HFFc6 (cell line): Measurements from ENCODE around the gene ACY1. TPM values are rescaled to one million over a fixed set of nuclear protein-coding genes. Genes with fewer than 3 reads are reported as not detected.
"Not testable (repeated sequence)": the region's sequence is repeated elsewhere in the genome, so short reads cannot be mapped to it uniquely, and the experiment has no call there.

ENCODE experiments used
- DNase-seq: peaks from one replicate; pipeline ENCODE4 v3.0.0-alpha.2; 2018
- H3K27ac Mint-ChIP-seq: 2 replicates; pipeline ENCODE4 v1.8.0; 2020; ENCODE audit warnings: mild to moderate bottlenecking, mixed read lengths
- H3K27me3 Mint-ChIP-seq: 2 replicates; pipeline ENCODE4 v1.8.0; 2021; ENCODE audit warnings: mild to moderate bottlenecking, moderate library complexity, mixed read lengths; ENCODE audit not compliant: insufficient read depth
- H3K36me3 Mint-ChIP-seq: 2 replicates; pipeline ENCODE4 v1.8.0; 2021; ENCODE audit warnings: low read depth, mixed read lengths
- H3K4me1 Mint-ChIP-seq: 2 replicates; pipeline ENCODE4 v1.8.0; 2020; ENCODE audit warnings: low read depth, mixed read lengths
- H3K4me3 Mint-ChIP-seq: 2 replicates; pipeline ENCODE4 v1.8.0; 2020; ENCODE audit warnings: mild to moderate bottlenecking, moderate library complexity, mixed read lengths
- H3K9me3 Mint-ChIP-seq: 2 replicates; pipeline ENCODE4 v1.8.0; 2020; ENCODE audit warnings: mild to moderate bottlenecking, mixed read lengths
- total RNA-seq, 6 experiments: library from RNA; stranded (reverse); fragmentation: NEBNext Ultra II Directional; extraction: Animal tissue kit (Norgen Biotek cat#: 25700); gene quantifications; 2 replicates in 1 of 6; 3 replicates in 5 of 6; pipeline ENCODE4 v1.2.3, GENCODE V29; 2021
- TF ChIP-seq, protein P1 (sequence below): fragments of 200-600 bp; sonication (generic); IDR thresholded peaks from 2 replicates; pipeline ENCODE4 v1.5.0; 2021; ENCODE audit warnings: antibody characterized with exemption, mild to moderate bottlenecking

ACY1 gene
- total RNA-seq, 6 experiments from 2014 or later = 40.0 to 49.2 (median 41.5) TPM

DNA sequence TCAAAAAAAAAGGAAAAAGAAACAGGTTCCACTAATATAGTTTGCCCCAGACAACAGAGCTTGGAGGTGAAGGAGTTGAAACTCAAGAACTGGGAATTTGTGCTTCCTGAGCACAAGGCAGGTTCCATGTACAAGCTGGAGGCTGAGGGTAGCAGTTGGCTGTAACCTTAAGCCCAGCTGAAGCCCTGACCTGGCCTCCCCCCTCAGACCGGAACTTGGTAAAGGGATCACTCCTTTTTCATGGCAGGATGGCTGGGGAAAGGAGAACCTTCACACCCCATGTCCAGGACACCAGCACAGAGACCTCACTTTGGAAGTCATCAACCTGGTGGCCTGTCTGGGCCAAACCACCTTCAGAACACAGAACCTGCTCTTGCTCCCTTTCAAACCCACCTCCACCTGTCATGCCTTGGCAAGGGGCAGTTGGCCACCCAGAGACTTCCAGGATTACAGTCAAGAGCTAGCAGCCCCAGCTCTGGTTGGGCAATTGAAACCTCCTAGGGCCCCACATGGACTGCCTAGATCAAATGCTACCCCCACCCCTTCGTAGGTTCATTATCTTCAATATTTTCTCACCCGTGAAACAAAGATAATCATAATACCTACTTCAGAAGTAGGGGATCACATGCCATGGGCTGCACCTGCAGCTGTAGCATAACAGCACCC lies 8.8 kb downstream of the ACY1 start:
- H3K4me1 Mint-ChIP-seq = peaks cover 33% of the 10 kb centered on the region
- H3K27ac Mint-ChIP-seq = peak overlapping the region; percentile 50; the same call in 1 of the 2 replicates
- peaks cover 32% of the 10 kb centered on the region for H3K36me3 Mint-ChIP-seq
- TF ChIP-seq, protein P1, sequence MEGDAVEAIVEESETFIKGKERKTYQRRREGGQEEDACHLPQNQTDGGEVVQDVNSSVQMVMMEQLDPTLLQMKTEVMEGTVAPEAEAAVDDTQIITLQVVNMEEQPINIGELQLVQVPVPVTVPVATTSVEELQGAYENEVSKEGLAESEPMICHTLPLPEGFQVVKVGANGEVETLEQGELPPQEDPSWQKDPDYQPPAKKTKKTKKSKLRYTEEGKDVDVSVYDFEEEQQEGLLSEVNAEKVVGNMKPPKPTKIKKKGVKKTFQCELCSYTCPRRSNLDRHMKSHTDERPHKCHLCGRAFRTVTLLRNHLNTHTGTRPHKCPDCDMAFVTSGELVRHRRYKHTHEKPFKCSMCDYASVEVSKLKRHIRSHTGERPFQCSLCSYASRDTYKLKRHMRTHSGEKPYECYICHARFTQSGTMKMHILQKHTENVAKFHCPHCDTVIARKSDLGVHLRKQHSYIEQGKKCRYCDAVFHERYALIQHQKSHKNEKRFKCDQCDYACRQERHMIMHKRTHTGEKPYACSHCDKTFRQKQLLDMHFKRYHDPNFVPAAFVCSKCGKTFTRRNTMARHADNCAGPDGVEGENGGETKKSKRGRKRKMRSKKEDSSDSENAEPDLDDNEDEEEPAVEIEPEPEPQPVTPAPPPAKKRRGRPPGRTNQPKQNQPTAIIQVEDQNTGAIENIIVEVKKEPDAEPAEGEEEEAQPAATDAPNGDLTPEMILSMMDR = no peak
- no peak overlapping the region for H3K4me3 Mint-ChIP-seq
- H3K27me3 Mint-ChIP-seq = peaks cover 2% of the 10 kb centered on the region
- H3K9me3 Mint-ChIP-seq = no peaks in the 10 kb centered on the region
- DNase-seq = no peak

DNA sequence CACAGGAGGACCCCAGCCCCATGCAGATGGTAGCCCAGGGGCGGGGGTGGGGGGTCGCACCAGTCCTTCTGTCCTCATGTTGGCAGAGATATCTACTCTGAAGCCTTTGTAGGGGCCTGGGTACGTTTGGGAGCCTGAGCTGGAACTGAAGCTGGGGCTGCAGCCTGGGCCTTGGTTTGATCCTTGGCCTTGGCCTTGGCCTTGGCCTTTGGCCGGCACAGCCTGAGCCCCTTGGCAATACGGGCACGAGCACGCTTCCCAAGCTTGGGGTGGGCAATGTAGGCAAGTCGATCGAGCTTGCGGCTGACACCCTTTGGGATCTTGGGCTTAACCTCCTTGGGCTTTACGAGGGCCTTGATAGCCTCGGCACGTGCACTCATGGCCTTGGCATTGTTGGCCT lies 10.3 kb downstream of the ACY1 start:
- Mint-ChIP-seq H3K4me3 (peak overlapping the region; percentile 98), H3K4me1 (peaks cover 41% of the 10 kb centered on the region), H3K36me3 (peaks cover 32% of the 10 kb centered on the region), H3K27ac (peak overlapping the region; percentile 99)
- DNase-seq, H3K9me3 Mint-ChIP-seq, H3K27me3 Mint-ChIP-seq: not testable (repeated sequence)

- peaks cover 32% of the 10 kb centered on the region for H3K36me3 Mint-ChIP-seq
- TF ChIP-seq, protein P1 = no peak
- no peak for DNase-seq
- peak overlapping the region; percentile 99 for H3K27ac Mint-ChIP-seq
- no peaks in the 10 kb centered on the region for H3K9me3 Mint-ChIP-seq
- H3K4me3 Mint-ChIP-seq = peak overlapping the region; percentile 98
- H3K4me1 Mint-ChIP-seq = peaks cover 33% of the 10 kb centered on the region
- H3K27me3 Mint-ChIP-seq = peaks cover 2% of the 10 kb centered on the region
These were observed 11.2 kb downstream of the ACY1 start for GRCh38 chr3:51994530-51994929.

DNA sequence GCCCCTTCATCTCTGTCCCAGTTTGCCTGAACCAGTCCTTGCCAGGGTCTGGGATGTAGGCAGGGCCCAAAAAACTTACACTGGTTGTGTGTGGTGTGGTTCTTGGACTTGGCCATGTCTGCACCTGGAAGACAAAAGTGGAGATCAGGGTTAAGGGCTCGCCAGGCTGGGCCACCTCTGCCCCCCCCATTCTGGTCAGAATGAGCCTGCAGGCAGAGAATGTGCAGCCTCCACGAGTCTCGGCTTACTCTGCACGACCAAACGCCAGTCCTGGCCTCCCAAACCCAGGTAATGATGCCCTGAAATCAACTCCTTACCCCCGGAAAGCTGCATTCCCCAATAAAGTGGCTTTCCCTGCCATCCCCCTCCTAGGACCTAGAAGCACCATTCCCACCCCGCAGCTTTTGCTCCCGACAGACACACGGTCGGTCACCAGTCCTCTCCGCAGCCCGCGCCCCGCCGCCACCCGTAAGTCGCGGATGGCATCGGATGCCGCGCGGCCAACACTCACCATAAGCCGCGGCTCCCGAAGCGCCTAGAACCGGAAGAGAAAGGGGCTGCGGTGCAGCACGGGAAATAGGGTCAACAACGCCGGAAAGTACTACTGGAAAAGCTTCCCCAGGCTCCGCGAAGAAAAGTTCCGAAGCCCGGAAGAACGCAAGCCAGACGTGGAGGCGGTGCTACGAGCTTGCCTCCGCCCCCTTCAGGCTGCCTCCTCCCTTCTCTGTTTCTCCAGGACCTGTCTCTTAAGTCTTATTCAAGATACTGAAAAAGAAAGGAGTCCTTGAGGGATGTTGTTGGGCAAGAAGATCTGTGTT lies 12.2 kb downstream of the ACY1 start, which contains the start of gene RPL29:
Gene RPL29, minus strand, starts transcription at position 550 of the 818 bp plus-strand sequence. Its CDS starts 434 bp downstream, at position 116.
- Mint-ChIP-seq H3K9me3 (no peaks in the 10 kb centered on the region), H3K27ac (peak within 1 kb of the TSS; percentile 99), H3K36me3 (peaks cover 32% of the 10 kb centered on the region), H3K4me1 (peaks cover 33% of the 10 kb centered on the region), H3K4me3 (peak within 1 kb of the TSS; percentile 98), H3K27me3 (peaks cover 3% of the 10 kb centered on the region)
- peak; percentile 94 for DNase-seq
- TF ChIP-seq, protein P1 = peak; percentile 62

DNA sequence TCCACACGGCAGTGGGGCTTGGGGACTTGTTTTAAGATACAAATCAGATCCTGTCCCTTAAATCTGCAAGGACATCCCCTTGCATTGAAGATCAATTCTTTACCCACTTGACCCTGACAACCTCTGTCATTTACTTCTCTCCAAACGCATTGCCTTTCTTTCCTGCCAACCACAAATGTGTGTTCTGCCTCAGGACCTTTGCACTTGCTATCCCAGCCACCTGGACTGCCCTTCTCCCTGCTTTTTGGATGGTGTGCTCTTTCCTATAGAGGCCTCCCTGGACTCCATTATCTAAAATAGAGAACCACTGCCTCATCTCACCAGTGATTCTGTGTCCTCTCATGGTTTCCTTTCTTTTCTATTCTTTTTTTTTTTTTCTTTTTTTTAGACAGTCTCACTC lies 13.8 kb downstream of the ACY1 start:
- TF ChIP-seq, protein P1 = no peak
- Mint-ChIP-seq H3K27me3 (peaks cover 3% of the 10 kb centered on the region), H3K27ac (no peak overlapping the region), H3K36me3 (peaks cover 26% of the 10 kb centered on the region), H3K9me3 (no peaks in the 10 kb centered on the region), H3K4me1 (peaks cover 32% of the 10 kb centered on the region), H3K4me3 (no peak overlapping the region)
- no peak for DNase-seq
